Tibial artery (tissue), 4 donors: Measurements from ENCODE around the gene PRKCB.

Source experiments
- DNase-seq, 2 donors: peaks; one replicate each; pipeline ENCODE4 v3.0.0-alpha.2; 2019
- H3K27ac ChIP-seq, 2 donors: fragments of 200-600 bp; sonication (generic) in 1 of 2; 1 replicate in 1 of 2; 2 replicates in 1 of 2; pipeline ENCODE4 v1.5.1; 2018 to 2019; ENCODE audit warnings: mild to moderate bottlenecking in 1 of 2
- H3K27me3 ChIP-seq, 2 donors: fragments of 200-600 bp; sonication (generic) in 1 of 2; one replicate each; pipeline versions ENCODE4 v1.5.1 to v1.6.0; 2016 to 2019
- H3K36me3 ChIP-seq, 3 donors: fragments of 200-600 bp; sonication (generic) in 2 of 3; one replicate each; pipeline ENCODE4 v1.5.1; 2016 to 2019; ENCODE audit warnings: mild to moderate bottlenecking in 2 of 3
- H3K4me1 ChIP-seq, 4 donors: fragments of 200-600 bp; sonication (generic) in 2 of 4; 1 replicate in 3 of 4; 2 replicates in 1 of 4; pipeline ENCODE4 v1.5.1; 2016 to 2019
- H3K4me3 ChIP-seq, 2 donors: fragments of 200-600 bp; sonication (generic) in 1 of 2; 1 replicate in 1 of 2; 2 replicates in 1 of 2; pipeline ENCODE4 v1.5.1; 2018 to 2019; ENCODE audit warnings: mild to moderate bottlenecking in 2 of 2
- H3K9me3 ChIP-seq, 3 donors: fragments of 200-600 bp; sonication (generic) in 1 of 3; one replicate each; pipeline ENCODE4 v1.5.1; 2016 to 2019
- CTCF ChIP-seq, 2 experiments: fragments of 200-600 bp in 1 of 2; fragments of 450-650 bp in 1 of 2; IDR thresholded peaks; one replicate each; pipeline ENCODE4 v1.5.1; 2017 to 2019; ENCODE audit warnings: antibody characterized with exemption in 2 of 2, mild to moderate bottlenecking in 1 of 2, moderate library complexity in 1 of 2
- intact Hi-C: fragments of 100-400 bp; cut with DNase I; formaldehyde crosslinking; loops from one replicate; pipeline ENCODE4 v1.15.0; 2023; ENCODE audit warnings: low total_unique reads

Gene PRKCB

DNA sequence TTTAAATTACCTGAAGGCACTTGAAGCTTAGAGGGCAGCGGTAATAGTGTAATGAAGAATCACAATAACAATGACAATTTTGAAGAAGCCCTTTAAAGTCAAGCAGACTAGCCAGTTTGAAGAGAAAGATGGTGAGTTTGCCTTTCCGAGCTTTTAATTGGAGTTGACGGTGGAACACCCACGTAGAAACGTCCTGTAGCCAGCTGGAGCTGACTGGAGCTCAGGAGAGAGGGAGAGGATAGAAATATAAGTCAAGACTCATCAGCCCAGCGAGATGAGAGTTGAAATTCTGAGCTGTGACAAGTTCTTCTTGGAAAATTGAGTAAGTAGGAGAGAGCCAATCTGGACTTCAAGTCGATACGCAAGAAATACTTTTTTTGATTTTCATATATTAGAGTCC is 328.6 kb downstream of the PRKCB start:
- no peaks in the 10 kb centered on the region for H3K27me3 ChIP-seq
- no peak overlapping the region for H3K27ac ChIP-seq
- H3K36me3 ChIP-seq = no peaks in the 10 kb centered on the region
- H3K9me3 ChIP-seq = no peaks in the 10 kb centered on the region
- intact Hi-C loops = no loop called here
- no peak for TF ChIP-seq CTCF (IDR thresholded peaks at IDR 0.05)
- no peak overlapping the region for H3K4me3 ChIP-seq
- DNase-seq = no peak
- H3K4me1 ChIP-seq = no peaks in the 10 kb centered on the region

- no peaks in the 10 kb centered on the region for H3K9me3 ChIP-seq
- H3K4me1 ChIP-seq = no peaks in the 10 kb centered on the region
- no peak for DNase-seq
- no peak overlapping the region for H3K4me3 ChIP-seq
- H3K27me3 ChIP-seq = no peaks in the 10 kb centered on the region
- TF ChIP-seq CTCF (IDR thresholded peaks at IDR 0.05) = no peak
- no peak overlapping the region for H3K27ac ChIP-seq
- no peaks in the 10 kb centered on the region for H3K36me3 ChIP-seq
- intact Hi-C loops = no loop called here
Measured at GRCh38 chr16:24165273-24165672, 329.5 kb downstream of the PRKCB start.

DNA sequence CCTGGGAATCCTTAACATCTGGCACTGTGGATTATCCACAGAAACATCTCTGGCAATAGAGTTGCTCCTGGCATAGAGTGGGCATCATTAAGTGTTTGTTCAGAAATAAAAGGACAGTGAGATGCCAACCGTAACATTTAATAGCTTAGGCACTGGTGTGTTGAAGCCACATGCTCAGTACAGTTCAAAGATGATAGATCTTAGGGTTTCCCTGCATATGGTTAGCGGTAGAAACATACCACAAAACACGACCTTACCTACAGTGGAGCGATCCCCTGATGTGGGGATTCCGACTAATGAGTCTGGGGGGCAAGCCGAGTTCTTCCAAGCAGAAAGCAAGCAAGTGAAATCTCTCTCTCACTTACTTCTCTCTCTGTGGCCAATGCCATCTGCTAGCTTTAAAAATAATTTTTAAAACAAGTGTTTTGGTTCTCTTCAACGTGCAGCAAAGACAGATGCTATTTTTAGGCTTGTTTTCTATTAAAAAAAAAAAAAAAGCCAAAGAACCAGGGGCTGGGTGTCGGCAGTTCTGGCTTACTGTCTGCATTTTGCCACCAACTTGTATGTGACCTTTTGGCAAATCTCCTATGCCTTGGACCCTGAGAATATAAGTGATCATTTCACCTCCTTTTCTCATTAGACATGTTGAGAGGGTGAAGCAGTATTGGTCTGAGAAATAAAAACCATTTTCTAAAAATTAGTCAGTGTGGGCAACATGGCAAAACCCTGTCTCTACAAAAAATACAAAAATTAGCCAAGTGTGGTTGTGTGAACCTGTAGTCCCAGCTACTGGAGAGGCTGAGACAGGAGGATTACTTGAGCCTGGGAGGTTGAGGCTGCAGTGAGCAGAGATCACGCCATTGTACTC is 331.1 kb downstream of the PRKCB start:
- H3K27me3 ChIP-seq = no peaks in the 10 kb centered on the region
- H3K4me1 ChIP-seq = no peaks in the 10 kb centered on the region
- H3K27ac ChIP-seq = no peak overlapping the region
- intact Hi-C loops = no loop called here
- H3K4me3 ChIP-seq = no peak overlapping the region
- no peaks in the 10 kb centered on the region for H3K9me3 ChIP-seq
- H3K36me3 ChIP-seq = no peaks in the 10 kb centered on the region
- no peak for TF ChIP-seq CTCF (IDR thresholded peaks at IDR 0.05)
- no peak for DNase-seq

DNA sequence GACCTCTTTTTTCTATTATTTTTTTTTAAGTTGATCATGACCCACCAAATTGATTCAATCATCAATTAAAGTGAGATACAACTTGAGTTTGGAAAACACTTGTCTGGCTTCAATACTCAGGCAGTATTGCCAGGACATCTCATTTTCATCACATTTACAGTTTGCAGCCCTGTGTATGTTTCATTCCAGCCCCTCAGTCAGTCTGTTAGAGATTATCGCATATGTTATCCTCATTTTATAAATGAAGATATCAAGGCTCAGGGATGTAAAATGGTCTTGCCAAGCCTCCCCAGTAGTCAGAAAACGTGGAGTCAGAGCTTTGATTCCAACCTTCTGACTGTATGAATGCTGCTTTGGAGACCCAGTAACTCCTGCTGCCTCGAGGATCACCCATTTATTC is 333.1 kb downstream of the PRKCB start:
- intact Hi-C loops = no loop called here
- H3K9me3 ChIP-seq = no peaks in the 10 kb centered on the region
- H3K36me3 ChIP-seq = no peaks in the 10 kb centered on the region
- no peak for TF ChIP-seq CTCF (IDR thresholded peaks at IDR 0.05)
- no peaks in the 10 kb centered on the region for H3K27me3 ChIP-seq
- H3K4me3 ChIP-seq = no peak overlapping the region
- H3K4me1 ChIP-seq = no peaks in the 10 kb centered on the region
- no peak overlapping the region for H3K27ac ChIP-seq
- no peak for DNase-seq

DNA sequence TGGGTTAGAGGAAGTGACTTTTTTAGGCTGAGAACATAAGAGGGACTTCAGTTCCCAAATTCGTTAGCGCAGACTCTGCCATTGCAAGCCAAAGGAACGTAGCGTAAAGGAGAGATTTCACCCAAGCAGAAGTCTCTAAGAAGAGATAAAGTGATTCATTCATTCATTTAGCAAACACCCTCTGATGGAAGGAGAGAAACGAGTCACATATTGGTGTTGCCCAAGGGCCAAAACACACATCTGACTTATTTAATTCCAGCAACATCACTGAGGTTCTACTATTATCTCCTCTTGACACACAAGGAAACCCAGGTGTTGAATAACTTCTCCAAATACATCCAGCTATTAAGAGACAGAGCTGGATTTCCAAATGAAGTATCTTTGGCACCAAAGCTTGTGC is 334.6 kb downstream of the PRKCB start:
- Histone ChIP-seq H3K27me3 (no peaks in the 10 kb centered on the region), H3K9me3 (no peaks in the 10 kb centered on the region), H3K27ac (no peak overlapping the region), H3K4me3 (no peak overlapping the region), H3K36me3 (no peaks in the 10 kb centered on the region), H3K4me1 (no peaks in the 10 kb centered on the region)
- intact Hi-C loops = no loop called here
- TF ChIP-seq CTCF (IDR thresholded peaks at IDR 0.05) = no peak
- no peak for DNase-seq
